ENCODE data around the gene PHLDB2.
A peak's percentile ranks its signal among the peaks of the same experiment; 100 is the strongest.

Gene PHLDB2

GRCh38 chr3:111882799-111883198, 23.7 kb downstream of the PHLDB2 start:
- no peak overlapping the region for H4K5ac ChIP-seq (ENCODE audit: low read length)
- no peak overlapping the region for H3K56ac ChIP-seq (ENCODE audit: low read length)
- H3K79me1 ChIP-seq (ENCODE audit: low read length) = peaks cover 26% of the 10 kb centered on the region
- H3K23ac ChIP-seq (ENCODE audit: low read length) = no peak overlapping the region
- H2BK5ac ChIP-seq (ENCODE audit: low read length) = no peak overlapping the region
- no peak overlapping the region for H2BK15ac ChIP-seq (replicated peaks; ENCODE audit: low read depth)
- no peak overlapping the region for H3K9ac ChIP-seq (ENCODE audit: low read length)
- H3K27ac ChIP-seq (ENCODE audit: low read depth, low read length) = no peak overlapping the region
- H3K18ac ChIP-seq (ENCODE audit: low read length) = no peak overlapping the region
- H3K79me2 ChIP-seq (ENCODE audit: control insufficient read depth, insufficient read depth, low read length) = peaks cover 42% of the 10 kb centered on the region
- H3K4me3 ChIP-seq (ENCODE audit: low read length) = no peak overlapping the region
- H2AK5ac ChIP-seq (ENCODE audit: low read length) = no peak overlapping the region
- H3K27me3 ChIP-seq (ENCODE audit: insufficient read depth, low read length, poor library complexity) = no peaks in the 10 kb centered on the region
- no peak overlapping the region for H3K4me2 ChIP-seq (ENCODE audit: low read length)
- no peak overlapping the region for H2BK120ac ChIP-seq (ENCODE audit: low read depth, low read length)
- no peaks in the 10 kb centered on the region for H3K4me1 ChIP-seq (ENCODE audit: control insufficient read depth, low read depth, low read length)
- no peak overlapping the region for H4K8ac ChIP-seq (ENCODE audit: low read depth, low read length)
- no peak for DNase-seq
- H3K4ac ChIP-seq (ENCODE audit: low read depth, low read length) = no peak overlapping the region
- no peaks in the 10 kb centered on the region for H3K36me3 ChIP-seq (ENCODE audit: control insufficient read depth, insufficient read depth, low read length)

GRCh38 chr3:111884411-111885018, 25.4 kb downstream of the PHLDB2 start:
- Histone ChIP-seq H3K18ac (ENCODE audit: low read length) (no peak overlapping the region), H2BK15ac (replicated peaks; ENCODE audit: low read depth) (no peak overlapping the region), H2BK5ac (ENCODE audit: low read length) (no peak overlapping the region), H3K4ac (ENCODE audit: low read depth, low read length) (no peak overlapping the region), H3K4me3 (ENCODE audit: low read length) (no peak overlapping the region), H3K27ac (ENCODE audit: low read depth, low read length) (no peak overlapping the region), H3K23ac (ENCODE audit: low read length) (no peak overlapping the region), H3K79me1 (ENCODE audit: low read length) (peaks cover 25% of the 10 kb centered on the region), H4K5ac (ENCODE audit: low read length) (no peak overlapping the region), H3K9ac (ENCODE audit: low read length) (no peak overlapping the region), H3K27me3 (ENCODE audit: insufficient read depth, low read length, poor library complexity) (no peaks in the 10 kb centered on the region), H3K4me1 (ENCODE audit: control insufficient read depth, low read depth, low read length) (no peaks in the 10 kb centered on the region), H3K56ac (ENCODE audit: low read length) (no peak overlapping the region), H3K4me2 (ENCODE audit: low read length) (no peak overlapping the region), H3K79me2 (ENCODE audit: control insufficient read depth, insufficient read depth, low read length) (peaks cover 36% of the 10 kb centered on the region), H2BK120ac (ENCODE audit: low read depth, low read length) (no peak overlapping the region), H2AK5ac (ENCODE audit: low read length) (no peak overlapping the region), H3K36me3 (ENCODE audit: control insufficient read depth, insufficient read depth, low read length) (no peaks in the 10 kb centered on the region), H4K8ac (ENCODE audit: low read depth, low read length) (no peak overlapping the region)
- WGBS (ENCODE audit: extremely low coverage, insufficient coverage, low lambda C conversion rate) = no CpG with 5 or more reads among the region's 11 CpGs
- DNase-seq = no peak

GRCh38 chr3:111885578-111885977, 26.5 kb downstream of the PHLDB2 start:
- H4K5ac ChIP-seq (ENCODE audit: low read length) = no peak overlapping the region
- no peak overlapping the region for H2BK120ac ChIP-seq (ENCODE audit: low read depth, low read length)
- no peaks in the 10 kb centered on the region for H3K4me1 ChIP-seq (ENCODE audit: control insufficient read depth, low read depth, low read length)
- H3K27ac ChIP-seq (ENCODE audit: low read depth, low read length) = no peak overlapping the region
- no peak overlapping the region for H2BK5ac ChIP-seq (ENCODE audit: low read length)
- DNase-seq = no peak
- no peaks in the 10 kb centered on the region for H3K27me3 ChIP-seq (ENCODE audit: insufficient read depth, low read length, poor library complexity)
- no peak overlapping the region for H3K4me3 ChIP-seq (ENCODE audit: low read length)
- no peak overlapping the region for H2AK5ac ChIP-seq (ENCODE audit: low read length)
- peaks cover 30% of the 10 kb centered on the region for H3K79me2 ChIP-seq (ENCODE audit: control insufficient read depth, insufficient read depth, low read length)
- H3K4me2 ChIP-seq (ENCODE audit: low read length) = no peak overlapping the region
- H3K56ac ChIP-seq (ENCODE audit: low read length) = no peak overlapping the region
- H2BK15ac ChIP-seq (replicated peaks; ENCODE audit: low read depth) = no peak overlapping the region
- H3K9ac ChIP-seq (ENCODE audit: low read length) = no peak overlapping the region
- no peak overlapping the region for H3K4ac ChIP-seq (ENCODE audit: low read depth, low read length)
- WGBS (ENCODE audit: extremely low coverage, insufficient coverage, low lambda C conversion rate) = no CpG with 5 or more reads among the region's 2 CpGs
- H4K8ac ChIP-seq (ENCODE audit: low read depth, low read length) = no peak overlapping the region
- no peaks in the 10 kb centered on the region for H3K36me3 ChIP-seq (ENCODE audit: control insufficient read depth, insufficient read depth, low read length)
- H3K79me1 ChIP-seq (ENCODE audit: low read length) = peaks cover 22% of the 10 kb centered on the region
- H3K23ac ChIP-seq (ENCODE audit: low read length) = no peak overlapping the region
- no peak overlapping the region for H3K18ac ChIP-seq (ENCODE audit: low read length)

- no peak overlapping the region for H3K4ac ChIP-seq (ENCODE audit: low read depth, low read length)
Measured at GRCh38 chr3:111890051-111890580, 31.1 kb downstream of the PHLDB2 start.

GRCh38 chr3:111892070-111892469, 33.0 kb downstream of the PHLDB2 start:
- Histone ChIP-seq H3K79me1 (ENCODE audit: low read length) (peaks cover 13% of the 10 kb centered on the region), H2BK15ac (replicated peaks; ENCODE audit: low read depth) (no peak overlapping the region), H3K9ac (ENCODE audit: low read length) (no peak overlapping the region), H3K56ac (ENCODE audit: low read length) (no peak overlapping the region), H2AK5ac (ENCODE audit: low read length) (no peak overlapping the region), H3K27ac (ENCODE audit: low read depth, low read length) (no peak overlapping the region), H3K18ac (ENCODE audit: low read length) (no peak overlapping the region), H3K4me2 (ENCODE audit: low read length) (no peak overlapping the region), H3K36me3 (ENCODE audit: control insufficient read depth, insufficient read depth, low read length) (no peaks in the 10 kb centered on the region), H3K4me1 (ENCODE audit: control insufficient read depth, low read depth, low read length) (no peaks in the 10 kb centered on the region), H2BK120ac (ENCODE audit: low read depth, low read length) (no peak overlapping the region), H3K27me3 (ENCODE audit: insufficient read depth, low read length, poor library complexity) (no peaks in the 10 kb centered on the region), H3K79me2 (ENCODE audit: control insufficient read depth, insufficient read depth, low read length) (peaks cover 23% of the 10 kb centered on the region), H4K5ac (ENCODE audit: low read length) (no peak overlapping the region), H3K4ac (ENCODE audit: low read depth, low read length) (no peak overlapping the region), H2BK5ac (ENCODE audit: low read length) (no peak overlapping the region), H3K23ac (ENCODE audit: low read length) (no peak overlapping the region), H3K4me3 (ENCODE audit: low read length) (no peak overlapping the region), H4K8ac (ENCODE audit: low read depth, low read length) (no peak overlapping the region)
- no CpG with 5 or more reads among the region's 2 CpGs for WGBS (ENCODE audit: extremely low coverage, insufficient coverage, low lambda C conversion rate)
- DNase-seq = no peak

More at GRCh38 chr3:111890051-111890580, 31.1 kb downstream of the PHLDB2 start:
- H3K18ac ChIP-seq (ENCODE audit: low read length) = no peak overlapping the region
- no peak overlapping the region for H2AK5ac ChIP-seq (ENCODE audit: low read length)
- H2BK120ac ChIP-seq (ENCODE audit: low read depth, low read length) = no peak overlapping the region
- no peaks in the 10 kb centered on the region for H3K36me3 ChIP-seq (ENCODE audit: control insufficient read depth, insufficient read depth, low read length)
- H4K5ac ChIP-seq (ENCODE audit: low read length) = no peak overlapping the region
- H2BK5ac ChIP-seq (ENCODE audit: low read length) = no peak overlapping the region
- no peaks in the 10 kb centered on the region for H3K27me3 ChIP-seq (ENCODE audit: insufficient read depth, low read length, poor library complexity)
- no peak overlapping the region for H3K23ac ChIP-seq (ENCODE audit: low read length)
- no peak overlapping the region for H3K27ac ChIP-seq (ENCODE audit: low read depth, low read length)
- H3K4me3 ChIP-seq (ENCODE audit: low read length) = no peak overlapping the region
- H3K4me2 ChIP-seq (ENCODE audit: low read length) = no peak overlapping the region
- WGBS (ENCODE audit: extremely low coverage, insufficient coverage, low lambda C conversion rate) = no CpG with 5 or more reads among the region's 5 CpGs
- H3K79me2 ChIP-seq (ENCODE audit: control insufficient read depth, insufficient read depth, low read length) = peaks cover 19% of the 10 kb centered on the region
- peaks cover 13% of the 10 kb centered on the region for H3K79me1 ChIP-seq (ENCODE audit: low read length)
- H3K4me1 ChIP-seq (ENCODE audit: control insufficient read depth, low read depth, low read length) = no peaks in the 10 kb centered on the region
- no peak for DNase-seq
- no peak overlapping the region for H3K56ac ChIP-seq (ENCODE audit: low read length)
- H3K9ac ChIP-seq (ENCODE audit: low read length) = no peak overlapping the region
- H2BK15ac ChIP-seq (replicated peaks; ENCODE audit: low read depth) = no peak overlapping the region
- no peak overlapping the region for H4K8ac ChIP-seq (ENCODE audit: low read depth, low read length)

- no peak overlapping the region for H3K4me2 ChIP-seq (ENCODE audit: low read length)
- no peak overlapping the region for H2BK5ac ChIP-seq (ENCODE audit: low read length)
- no peak overlapping the region for H3K4me3 ChIP-seq (ENCODE audit: low read length)
- peaks cover 28% of the 10 kb centered on the region for H3K79me2 ChIP-seq (ENCODE audit: control insufficient read depth, insufficient read depth, low read length)
- H3K79me1 ChIP-seq (ENCODE audit: low read length) = peaks cover 16% of the 10 kb centered on the region
- H3K4me1 ChIP-seq (ENCODE audit: control insufficient read depth, low read depth, low read length) = no peaks in the 10 kb centered on the region
- H2BK15ac ChIP-seq (replicated peaks; ENCODE audit: low read depth) = no peak overlapping the region
- no peak overlapping the region for H3K9ac ChIP-seq (ENCODE audit: low read length)
- H3K56ac ChIP-seq (ENCODE audit: low read length) = no peak overlapping the region
- no peak overlapping the region for H2AK5ac ChIP-seq (ENCODE audit: low read length)
- no CpG with 5 or more reads among the region's 1 CpG for WGBS (ENCODE audit: extremely low coverage, insufficient coverage, low lambda C conversion rate)
- no peak overlapping the region for H4K8ac ChIP-seq (ENCODE audit: low read depth, low read length)
- no peaks in the 10 kb centered on the region for H3K27me3 ChIP-seq (ENCODE audit: insufficient read depth, low read length, poor library complexity)
- no peak overlapping the region for H3K4ac ChIP-seq (ENCODE audit: low read depth, low read length)
- no peak overlapping the region for H4K5ac ChIP-seq (ENCODE audit: low read length)
- no peaks in the 10 kb centered on the region for H3K36me3 ChIP-seq (ENCODE audit: control insufficient read depth, insufficient read depth, low read length)
- H3K27ac ChIP-seq (ENCODE audit: low read depth, low read length) = no peak overlapping the region
- no peak overlapping the region for H3K18ac ChIP-seq (ENCODE audit: low read length)
- H3K23ac ChIP-seq (ENCODE audit: low read length) = no peak overlapping the region
- no peak overlapping the region for H2BK120ac ChIP-seq (ENCODE audit: low read depth, low read length)
- DNase-seq = peak; percentile 59
Measured at GRCh38 chr3:111895071-111895470, 36.0 kb downstream of the PHLDB2 start.
